HG03442 (cell line): Measurements from ENCODE around the gene KIAA0930.

Experiments used
- ATAC-seq: cut with Tn5 transposase; IDR thresholded peaks from one replicate; pipeline ENCODE4 v1.9.1; 2021; ENCODE audit warnings: mild to moderate bottlenecking, moderate library complexity; ENCODE audit not compliant: unreplicated experiment

The KIAA0930 gene

GRCh38 chr22:45185718-45186514 is 54.8 kb downstream of the KIAA0930 start:
- ATAC-seq = no peak

GRCh38 chr22:45183974-45184373 is 56.7 kb downstream of the KIAA0930 start:
- no peak for ATAC-seq

- no peak for ATAC-seq
Observed at GRCh38 chr22:45181766-45182165, 58.9 kb downstream of the KIAA0930 start.

GRCh38 chr22:45181240-45181639 is 59.5 kb downstream of the KIAA0930 start:
- ATAC-seq = no peak

- no peak for ATAC-seq
Observed at GRCh38 chr22:45180146-45180679, 60.5 kb downstream of the KIAA0930 start.

GRCh38 chr22:45179276-45180049 is 61.2 kb downstream of the KIAA0930 start:
- ATAC-seq = no peak

GRCh38 chr22:45172881-45173585 is 67.7 kb downstream of the KIAA0930 start:
- ATAC-seq = no peak

- ATAC-seq = no peak
Observed at GRCh38 chr22:45171830-45172229, 68.9 kb downstream of the KIAA0930 start.

GRCh38 chr22:45169591-45170466 is 70.9 kb downstream of the KIAA0930 start:
- no peak for ATAC-seq

- no peak for ATAC-seq
Observed at GRCh38 chr22:45166932-45167331, 73.8 kb downstream of the KIAA0930 start.

GRCh38 chr22:45164270-45165088 is 76.2 kb downstream of the KIAA0930 start:
- peak; percentile 18 for ATAC-seq

- ATAC-seq = peak; percentile 78
Observed at GRCh38 chr22:45163451-45164269, 77.0 kb downstream of the KIAA0930 start, which contains the start of gene NUP50. NUP50 (plus strand) TSS chr22:45163925; CDS start chr22:45168178, 4,253 bp downstream.

- ATAC-seq = no peak
Observed at GRCh38 chr22:45163099-45163450, 77.6 kb downstream of the KIAA0930 start.

- no peak for ATAC-seq
Observed at GRCh38 chr22:45162531-45162930, 78.2 kb downstream of the KIAA0930 start.

- ATAC-seq = no peak
Observed at GRCh38 chr22:45159652-45160462, 80.8 kb downstream of the KIAA0930 start.

GRCh38 chr22:45157907-45158306 is 82.8 kb downstream of the KIAA0930 start:
- no peak for ATAC-seq

- ATAC-seq = no peak
Observed at GRCh38 chr22:45155050-45155840, 85.4 kb downstream of the KIAA0930 start.
